Measurements from ENCODE around the gene TFB2M. TPM values are rescaled to one million over a fixed set of nuclear protein-coding genes. Genes with fewer than 3 reads are reported as not detected.

TFB2M gene
- total RNA-seq, 4 donors from 2014 or later, result 6.8 to 10.9 (median 9.3) TPM

DNA sequence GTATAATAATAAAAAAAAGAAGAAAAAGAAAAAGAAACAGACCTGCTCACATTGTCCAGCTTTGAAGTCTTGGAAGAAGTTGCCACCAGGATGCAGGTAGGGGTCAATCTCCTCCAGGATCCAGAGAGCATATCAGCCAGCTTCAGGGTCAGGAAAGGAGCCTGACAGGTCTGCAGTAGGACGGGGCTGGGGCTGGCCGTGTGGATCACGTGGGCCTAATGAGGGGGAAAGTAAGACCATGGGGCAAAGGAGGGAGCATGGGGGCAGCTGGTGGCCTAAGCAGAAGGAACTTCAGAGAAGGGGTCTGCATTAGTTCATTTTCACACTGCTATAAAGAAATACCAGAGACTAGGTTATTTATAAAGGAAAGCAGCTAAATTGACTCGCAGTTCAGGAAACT is 39.7 kb downstream of the TFB2M start:
- intact Hi-C loops (cut with DNase I; ENCODE audit: low total_unique reads), result no loop called here
- 83 to 90% methylated on average over 4 of the region's 4 CpGs for WGBS, 2 donors
- TF ChIP-seq, protein P1, sequence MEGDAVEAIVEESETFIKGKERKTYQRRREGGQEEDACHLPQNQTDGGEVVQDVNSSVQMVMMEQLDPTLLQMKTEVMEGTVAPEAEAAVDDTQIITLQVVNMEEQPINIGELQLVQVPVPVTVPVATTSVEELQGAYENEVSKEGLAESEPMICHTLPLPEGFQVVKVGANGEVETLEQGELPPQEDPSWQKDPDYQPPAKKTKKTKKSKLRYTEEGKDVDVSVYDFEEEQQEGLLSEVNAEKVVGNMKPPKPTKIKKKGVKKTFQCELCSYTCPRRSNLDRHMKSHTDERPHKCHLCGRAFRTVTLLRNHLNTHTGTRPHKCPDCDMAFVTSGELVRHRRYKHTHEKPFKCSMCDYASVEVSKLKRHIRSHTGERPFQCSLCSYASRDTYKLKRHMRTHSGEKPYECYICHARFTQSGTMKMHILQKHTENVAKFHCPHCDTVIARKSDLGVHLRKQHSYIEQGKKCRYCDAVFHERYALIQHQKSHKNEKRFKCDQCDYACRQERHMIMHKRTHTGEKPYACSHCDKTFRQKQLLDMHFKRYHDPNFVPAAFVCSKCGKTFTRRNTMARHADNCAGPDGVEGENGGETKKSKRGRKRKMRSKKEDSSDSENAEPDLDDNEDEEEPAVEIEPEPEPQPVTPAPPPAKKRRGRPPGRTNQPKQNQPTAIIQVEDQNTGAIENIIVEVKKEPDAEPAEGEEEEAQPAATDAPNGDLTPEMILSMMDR (IDR thresholded peaks at IDR 0.05), result no peak
- no peak for TF ChIP-seq POLR2A (IDR thresholded peaks at IDR 0.05)
- no peak overlapping the region for H3K4me3 ChIP-seq (ENCODE audit: low read depth, poor library complexity, severe bottlenecking)
- DNase-seq (ENCODE audit: low spot score in 2 of 2), result peak in 1 of 2 donors; percentile 56

GRCh38 chr1:246519514-246519913 is 46.5 kb downstream of the TFB2M start:
- intact Hi-C loops (cut with DNase I; ENCODE audit: low total_unique reads), result no loop called here
- H3K4me3 ChIP-seq (ENCODE audit: low read depth, poor library complexity, severe bottlenecking), result no peak overlapping the region
- peak in 1 of 2 donors; percentile 69 for DNase-seq (ENCODE audit: low spot score in 2 of 2)
- WGBS, 2 donors, result 71 to 100% methylated on average over 1 of the region's 1 CpG
- no peak for TF ChIP-seq POLR2A (IDR thresholded peaks at IDR 0.05)
- TF ChIP-seq, protein P1 (IDR thresholded peaks at IDR 0.05), result no peak

GRCh38 chr1:246518456-246519205 is 47.4 kb downstream of the TFB2M start:
- 80 to 83% methylated on average over 12 to 17 of the region's 17 CpGs for WGBS, 2 donors
- peak in 1 of 2 donors; percentile 67 for DNase-seq (ENCODE audit: low spot score in 2 of 2)
- intact Hi-C loops (cut with DNase I; ENCODE audit: low total_unique reads), result no loop called here
- TF ChIP-seq, protein P1 (IDR thresholded peaks at IDR 0.05), result no peak
- TF ChIP-seq POLR2A (IDR thresholded peaks at IDR 0.05), result no peak
- H3K4me3 ChIP-seq (ENCODE audit: low read depth, poor library complexity, severe bottlenecking), result no peak overlapping the region

GRCh38 chr1:246517391-246517790 is 48.7 kb downstream of the TFB2M start:
- peak in 1 of 2 donors; percentile 60 for DNase-seq (ENCODE audit: low spot score in 2 of 2)
- 78 to 85% methylated on average over 7 of the region's 7 CpGs for WGBS, 2 donors
- intact Hi-C loops (cut with DNase I; ENCODE audit: low total_unique reads), result no loop called here
- no peak for TF ChIP-seq POLR2A (IDR thresholded peaks at IDR 0.05)
- TF ChIP-seq, protein P1 (IDR thresholded peaks at IDR 0.05), result no peak
- H3K4me3 ChIP-seq (ENCODE audit: low read depth, poor library complexity, severe bottlenecking), result no peak overlapping the region

- intact Hi-C loops (cut with DNase I; ENCODE audit: low total_unique reads), result no loop called here
- 87 to 90% methylated on average over 8 to 10 of the region's 10 CpGs for WGBS, 2 donors
- peak in 1 of 2 donors; percentile 9 for DNase-seq (ENCODE audit: low spot score in 2 of 2)
- TF ChIP-seq POLR2A (IDR thresholded peaks at IDR 0.05), result no peak
- TF ChIP-seq, protein P1 (IDR thresholded peaks at IDR 0.05), result no peak
- no peak overlapping the region for H3K4me3 ChIP-seq (ENCODE audit: low read depth, poor library complexity, severe bottlenecking)
These were observed 49.9 kb downstream of the TFB2M start for GRCh38 chr1:246516126-246516525.

All from lower leg skin (tissue), 4 donors.